Kidney (tissue), 14 donors: ENCODE results near the gene AGBL4. TPM values are rescaled to one million over a fixed set of nuclear protein-coding genes. Genes with fewer than 3 reads are reported as not detected.

Source experiments
- DNase-seq, 5 donors: peaks; one replicate each; pipeline ENCODE4 v3.0.0-alpha.2; 2013 to 2020
- FAIRE-seq: peaks from 2 replicates; lab custom pipeline; 2012; peaks lifted over from hg19 to GRCh38; lab: Jason Lieb, UNC
- H3K27ac ChIP-seq, 2 donors: one replicate each; pipeline ENCODE4 v1.7.0; 2013; ENCODE audit warnings: low read depth in 2 of 2, low read length in 2 of 2, inconsistent platforms in 1 of 2
- H3K27me3 ChIP-seq: one replicate; pipeline ENCODE4 v1.7.1; 2013; ENCODE audit warnings: low read length, inconsistent platforms; ENCODE audit not compliant: control insufficient read depth, insufficient read depth
- H3K36me3 ChIP-seq, 3 donors: one replicate each; pipeline versions ENCODE4 v1.7.0 to v1.7.1; 2013; ENCODE audit warnings: low read length in 3 of 3, control low read depth in 1 of 3, inconsistent platforms in 1 of 3; ENCODE audit not compliant: insufficient read depth in 3 of 3, control insufficient read depth in 2 of 3
- H3K4me1 ChIP-seq, 3 donors: one replicate each; pipeline versions ENCODE4 v1.7.0 to v1.7.1; 2013; ENCODE audit warnings: low read length in 3 of 3, inconsistent platforms in 1 of 3, low read depth in 1 of 3; ENCODE audit not compliant: control insufficient read depth in 2 of 3, insufficient read depth in 2 of 3
- H3K4me3 ChIP-seq, 3 donors: one replicate each; pipeline versions ENCODE4 v1.7.0 to v1.8.1; 2013; ENCODE audit warnings: low read length in 3 of 3, control low read depth in 1 of 3, inconsistent platforms in 1 of 3
- H3K9ac ChIP-seq, 3 donors: one replicate each; pipeline versions ENCODE4 v1.7.0 to v1.7.1; 2013; ENCODE audit warnings: low read length in 3 of 3, control low read depth in 1 of 3, inconsistent platforms in 1 of 3
- H3K9me3 ChIP-seq, 3 donors: one replicate each; pipeline versions ENCODE4 v1.7.0 to v1.7.1; 2013; ENCODE audit warnings: low read length in 3 of 3, control low read depth in 1 of 3, inconsistent platforms in 1 of 3; ENCODE audit not compliant: control insufficient read depth in 2 of 3, insufficient read depth in 1 of 3
- intact Hi-C: fragments of 100-400 bp; cut with DNase I; formaldehyde crosslinking; loops from one replicate; pipeline ENCODE4 v1.11.1; 2022
- polyA plus RNA-seq: library from polyadenylated mRNA; stranded (reverse); fragments of 350-450 nt; fragmentation: Illumina TruSeq; extraction: RNeasy Lipid Tissue Mini Kit (QIAGEN cat#74804); gene quantifications from one replicate; pipeline ENCODE4 v1.2.3, GENCODE V29; 2014; ENCODE audit warnings: low read depth, low replicate concordance; ENCODE audit not compliant: insufficient read depth
- total RNA-seq: library from RNA; stranded (reverse); fragmentation: NEBNext Ultra II Directional; extraction: Animal tissue kit (Norgen Biotek cat#: 25700); gene quantifications from one replicate; pipeline ENCODE4 v1.2.1, GENCODE V29; 2021
- TF ChIP-seq, protein P1 (sequence below): IDR thresholded peaks from 3 replicates; pipeline ENCODE4 v1.5.1; 2012; ENCODE audit warnings: mild to moderate bottlenecking, moderate library complexity, borderline replicate concordance; ENCODE audit not compliant: insufficient read depth; ENCODE audit errors: extremely low read depth
- donor health status: control.
- donor health status: control.
- donor health status: control.
- donor health status: control.
- donor health status: control.
- donor health status: DM: yes; HTN: yes; CAD: no.
- donor health status: Normal renal cell carcinoma (clear cell type).

Gene AGBL4
- total and polyA plus RNA-seq, 2 donors from 2014 or later, result 1.5 to 2.7 TPM

DNA sequence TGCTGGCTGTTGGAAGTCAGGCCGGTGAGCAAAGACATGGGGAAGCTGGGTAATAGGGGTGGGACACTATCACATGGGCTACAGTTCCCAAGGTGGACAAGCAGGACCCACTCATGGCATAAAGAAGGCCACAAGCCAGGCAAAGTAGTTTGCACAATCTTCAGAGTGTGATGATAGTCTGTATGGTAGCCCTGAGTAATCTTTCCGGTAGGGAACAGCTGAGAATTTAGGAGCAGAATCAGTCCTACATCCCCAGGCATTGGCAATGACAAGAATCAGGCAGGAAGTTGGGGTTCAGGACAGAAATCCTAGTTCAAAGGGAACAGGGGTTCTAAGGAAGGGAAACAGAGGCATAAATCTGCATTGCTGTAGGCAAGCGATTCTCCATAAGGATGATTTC, 1527.8 kb downstream of the AGBL4 start:
- TF ChIP-seq, protein P1, sequence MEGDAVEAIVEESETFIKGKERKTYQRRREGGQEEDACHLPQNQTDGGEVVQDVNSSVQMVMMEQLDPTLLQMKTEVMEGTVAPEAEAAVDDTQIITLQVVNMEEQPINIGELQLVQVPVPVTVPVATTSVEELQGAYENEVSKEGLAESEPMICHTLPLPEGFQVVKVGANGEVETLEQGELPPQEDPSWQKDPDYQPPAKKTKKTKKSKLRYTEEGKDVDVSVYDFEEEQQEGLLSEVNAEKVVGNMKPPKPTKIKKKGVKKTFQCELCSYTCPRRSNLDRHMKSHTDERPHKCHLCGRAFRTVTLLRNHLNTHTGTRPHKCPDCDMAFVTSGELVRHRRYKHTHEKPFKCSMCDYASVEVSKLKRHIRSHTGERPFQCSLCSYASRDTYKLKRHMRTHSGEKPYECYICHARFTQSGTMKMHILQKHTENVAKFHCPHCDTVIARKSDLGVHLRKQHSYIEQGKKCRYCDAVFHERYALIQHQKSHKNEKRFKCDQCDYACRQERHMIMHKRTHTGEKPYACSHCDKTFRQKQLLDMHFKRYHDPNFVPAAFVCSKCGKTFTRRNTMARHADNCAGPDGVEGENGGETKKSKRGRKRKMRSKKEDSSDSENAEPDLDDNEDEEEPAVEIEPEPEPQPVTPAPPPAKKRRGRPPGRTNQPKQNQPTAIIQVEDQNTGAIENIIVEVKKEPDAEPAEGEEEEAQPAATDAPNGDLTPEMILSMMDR, result no peak
- H3K9ac ChIP-seq, result no peak overlapping the region
- H3K4me1 ChIP-seq, result peaks cover 4 to 11% (median 8%) of the 10 kb centered on the region in 3 donors
- no peaks in the 10 kb centered on the region for H3K36me3 ChIP-seq
- H3K9me3 ChIP-seq, result no peaks in the 10 kb centered on the region
- no peak overlapping the region for H3K4me3 ChIP-seq
- DNase-seq (no peak), FAIRE-seq (no peak)
- H3K27ac ChIP-seq, result no peak overlapping the region
- intact Hi-C loops, result no loop called here
- H3K27me3 ChIP-seq, result no peaks in the 10 kb centered on the region

DNA sequence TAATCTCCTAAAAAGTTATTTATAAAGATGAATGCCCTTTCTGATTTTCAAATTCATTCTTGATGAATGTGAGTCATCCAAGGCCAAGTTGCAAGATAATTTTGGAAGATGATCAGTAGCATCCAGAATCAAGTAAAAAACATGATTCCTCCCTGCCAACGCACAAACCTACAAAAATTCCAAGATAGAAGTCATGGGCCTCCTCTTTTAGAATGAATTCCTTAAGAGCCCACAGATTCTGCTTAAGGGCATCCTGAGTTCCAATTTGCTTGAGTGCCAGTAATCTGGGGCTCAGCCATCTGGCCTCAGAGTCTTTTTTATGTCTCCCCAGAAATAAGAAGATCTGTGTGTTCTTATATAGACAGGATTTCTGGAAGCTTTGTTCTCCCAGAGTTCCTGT, 1528.6 kb downstream of the AGBL4 start:
- Histone ChIP-seq H3K4me1 (peaks cover 4 to 11% (median 8%) of the 10 kb centered on the region in 3 donors), H3K4me3 (no peak overlapping the region), H3K27me3 (no peaks in the 10 kb centered on the region), H3K9me3 (no peaks in the 10 kb centered on the region), H3K9ac (no peak overlapping the region), H3K36me3 (no peaks in the 10 kb centered on the region), H3K27ac (no peak overlapping the region)
- no peak for DNase-seq
- TF ChIP-seq, protein P1, result no peak
- no peak for FAIRE-seq
- intact Hi-C loops, result no loop called here

DNA sequence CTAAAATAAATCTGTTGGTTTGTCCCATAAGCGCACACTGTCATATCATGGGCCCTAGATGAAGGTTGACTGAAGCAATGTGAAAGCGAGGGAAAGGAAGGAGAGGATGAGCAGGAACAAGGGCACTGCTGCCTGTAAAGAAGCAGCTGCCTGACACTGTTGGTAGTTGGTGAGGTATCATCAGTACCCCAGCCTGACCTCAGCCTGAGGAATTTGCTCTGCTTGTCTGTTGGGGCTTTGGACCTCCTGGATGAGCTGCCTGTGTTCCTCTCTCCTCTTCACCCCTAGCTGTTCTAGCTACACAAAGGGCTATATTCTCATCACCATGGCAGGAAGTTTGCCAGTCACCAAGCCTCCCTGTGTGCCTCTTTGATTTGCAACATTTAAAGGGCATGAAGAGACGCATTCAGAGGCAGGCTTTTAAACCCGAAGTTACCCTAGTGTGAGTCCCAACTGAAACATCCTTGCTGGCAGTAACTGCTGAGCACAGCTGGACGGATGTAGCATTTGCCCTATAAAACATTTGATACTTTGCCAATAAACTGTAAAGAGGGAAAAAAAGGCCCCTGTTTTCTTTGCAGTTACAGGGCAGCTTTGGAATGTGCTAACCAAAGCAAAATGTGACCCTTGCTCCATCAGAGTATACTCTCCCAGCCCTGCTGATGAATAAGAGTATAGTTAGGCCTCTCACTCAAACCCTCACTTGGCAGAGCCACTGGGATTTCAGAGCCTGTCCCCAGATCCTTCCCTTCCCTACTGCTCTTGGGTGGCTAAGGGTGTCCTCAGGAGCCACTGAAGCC, 1529.6 kb downstream of the AGBL4 start:
- DNase-seq (peak in 4 of 5 donors; percentile 39 to 89 (median 62)), FAIRE-seq (no peak)
- peak overlapping the region in 1 of 2 donors; percentile 32 for H3K27ac ChIP-seq
- no peaks in the 10 kb centered on the region for H3K36me3 ChIP-seq
- H3K9me3 ChIP-seq, result no peaks in the 10 kb centered on the region
- TF ChIP-seq, protein P1, result no peak
- H3K27me3 ChIP-seq, result no peaks in the 10 kb centered on the region
- H3K4me3 ChIP-seq, result no peak overlapping the region
- H3K9ac ChIP-seq, result no peak overlapping the region
- peaks cover 4 to 11% (median 8%) of the 10 kb centered on the region in 3 donors for H3K4me1 ChIP-seq
- intact Hi-C loops, result no loop called here
